Choroid plexus epithelial cell (primary cell): ENCODE data around the gene CYS1.
A peak's percentile ranks its signal among the peaks of the same experiment; 100 is the strongest.

Source experiments
- DNase-seq: peaks from one replicate; pipeline ENCODE4 v3.0.0-alpha.2; 2010; ENCODE audit warnings: low read depth
- H3K4me3 ChIP-seq: 2 replicates; pipeline ENCODE4 v1.5.1; 2011; ENCODE audit warnings: low read depth, mild to moderate bottlenecking, control low read depth, low read length, moderate library complexity
- TF ChIP-seq, protein P1 (sequence below): conservative IDR thresholded peaks from 2 replicates; pipeline ENCODE4 v1.5.1; 2011; ENCODE audit warnings: low read depth, mild to moderate bottlenecking, control low read depth, inconsistent platforms, low read length, moderate library complexity

The CYS1 gene

DNA sequence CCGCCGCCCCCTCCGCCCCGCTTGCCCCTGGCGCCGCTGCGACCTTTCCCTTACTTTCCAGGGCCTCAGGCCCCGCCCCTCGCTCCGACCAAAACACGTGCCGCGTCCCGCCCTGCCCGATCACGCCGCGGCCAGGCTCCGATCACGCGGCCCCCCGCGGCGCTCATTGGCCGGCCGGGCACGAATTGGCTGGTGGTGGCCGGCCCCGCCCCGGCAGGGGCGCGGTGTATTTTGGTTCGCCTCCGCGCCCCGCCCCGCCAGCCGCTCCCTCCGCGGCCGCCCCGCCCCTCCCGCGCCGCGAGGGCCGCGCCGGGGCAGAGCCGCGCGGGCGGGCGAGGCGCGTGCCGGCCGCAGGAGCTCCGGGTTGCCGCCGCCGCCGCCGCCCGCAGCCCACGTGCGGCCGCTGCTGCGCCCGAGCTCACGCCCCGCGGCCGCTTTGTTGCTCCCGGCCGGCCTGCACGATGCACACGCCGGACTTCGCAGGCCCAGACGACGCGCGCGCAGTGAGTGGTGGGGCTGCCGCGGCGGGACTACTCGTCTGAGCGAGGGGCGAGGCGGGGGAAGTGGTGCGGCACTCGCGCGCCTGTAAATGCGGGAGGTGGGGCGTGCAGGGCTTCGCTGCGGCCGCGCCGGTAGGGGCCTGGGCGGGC lies 36.8 kb downstream of the CYS1 start, which contains the start of gene KLF11:
Gene KLF11, plus strand, starts transcription at position 295 of the 650 bp plus-strand sequence. Its CDS starts 167 bp downstream, at position 462.
- peak within 1 kb of the TSS; percentile 71 for H3K4me3 ChIP-seq
- TF ChIP-seq, protein P1, sequence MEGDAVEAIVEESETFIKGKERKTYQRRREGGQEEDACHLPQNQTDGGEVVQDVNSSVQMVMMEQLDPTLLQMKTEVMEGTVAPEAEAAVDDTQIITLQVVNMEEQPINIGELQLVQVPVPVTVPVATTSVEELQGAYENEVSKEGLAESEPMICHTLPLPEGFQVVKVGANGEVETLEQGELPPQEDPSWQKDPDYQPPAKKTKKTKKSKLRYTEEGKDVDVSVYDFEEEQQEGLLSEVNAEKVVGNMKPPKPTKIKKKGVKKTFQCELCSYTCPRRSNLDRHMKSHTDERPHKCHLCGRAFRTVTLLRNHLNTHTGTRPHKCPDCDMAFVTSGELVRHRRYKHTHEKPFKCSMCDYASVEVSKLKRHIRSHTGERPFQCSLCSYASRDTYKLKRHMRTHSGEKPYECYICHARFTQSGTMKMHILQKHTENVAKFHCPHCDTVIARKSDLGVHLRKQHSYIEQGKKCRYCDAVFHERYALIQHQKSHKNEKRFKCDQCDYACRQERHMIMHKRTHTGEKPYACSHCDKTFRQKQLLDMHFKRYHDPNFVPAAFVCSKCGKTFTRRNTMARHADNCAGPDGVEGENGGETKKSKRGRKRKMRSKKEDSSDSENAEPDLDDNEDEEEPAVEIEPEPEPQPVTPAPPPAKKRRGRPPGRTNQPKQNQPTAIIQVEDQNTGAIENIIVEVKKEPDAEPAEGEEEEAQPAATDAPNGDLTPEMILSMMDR, result no peak
- peak; percentile 91 for DNase-seq

DNA sequence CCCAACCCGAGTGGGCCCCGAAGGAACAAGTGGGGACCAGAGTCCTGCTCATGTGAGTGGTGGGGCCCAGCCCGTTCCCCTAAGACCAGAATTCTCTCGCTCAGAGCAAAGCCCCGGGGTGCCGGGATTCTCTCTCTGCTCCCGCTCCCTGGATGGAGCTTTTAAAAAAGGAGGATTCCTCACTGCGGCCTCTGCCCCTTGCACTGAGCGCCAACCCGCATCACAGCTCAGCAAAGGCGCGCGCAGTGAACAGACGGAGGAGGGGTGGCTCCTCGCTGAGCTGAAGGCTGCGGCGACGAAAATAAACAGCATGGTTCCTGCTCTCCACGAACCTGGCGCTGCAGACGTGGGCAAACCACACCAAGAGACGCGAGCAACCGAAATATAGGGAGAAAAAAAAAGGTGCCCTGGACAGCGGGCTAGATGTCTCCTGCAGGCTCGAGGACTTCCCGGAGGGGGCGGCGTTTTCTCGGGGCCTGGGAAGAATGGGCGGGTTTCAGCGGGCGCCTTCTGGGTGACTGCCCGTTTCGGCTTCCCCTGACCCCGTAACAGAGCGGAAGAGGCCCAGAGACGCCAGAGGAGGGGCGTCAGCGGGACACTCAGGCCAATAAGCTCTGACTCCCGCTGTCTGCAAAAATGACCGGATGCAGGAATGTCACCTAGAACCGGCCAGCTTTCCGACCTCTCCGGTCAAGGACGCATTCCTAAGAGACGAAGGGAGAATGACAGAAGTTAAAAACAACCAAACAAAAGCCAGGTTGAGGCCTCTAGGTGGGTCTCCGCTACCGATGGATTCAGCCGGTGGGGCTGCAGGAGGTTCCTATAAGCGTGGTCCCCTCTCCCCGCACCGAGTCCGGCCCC lies 37.7 kb downstream of the CYS1 start:
- DNase-seq, result peak; percentile 80
- TF ChIP-seq, protein P1, result no peak
- peak overlapping the region; percentile 49 for H3K4me3 ChIP-seq

DNA sequence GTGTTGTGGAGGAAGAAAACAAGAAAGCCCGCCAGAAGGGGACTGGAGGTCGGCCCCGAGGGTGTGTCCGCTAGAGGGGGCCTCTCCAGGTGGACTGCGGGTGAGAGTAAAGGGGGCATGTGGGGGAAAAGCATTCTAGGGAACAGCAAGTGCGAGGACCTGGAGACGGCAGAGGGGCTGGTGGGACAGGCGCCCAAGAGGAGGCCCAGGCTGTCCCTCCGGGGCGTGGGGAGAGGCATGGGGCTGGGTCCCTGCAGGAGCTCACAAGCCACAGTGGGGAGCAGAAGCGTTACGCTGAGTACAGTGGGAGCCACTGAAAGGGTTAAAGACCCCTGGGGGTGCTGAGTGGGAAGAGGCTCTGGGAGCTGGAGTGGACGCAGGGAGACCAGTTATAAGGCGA lies 38.5 kb downstream of the CYS1 start:
- H3K4me3 ChIP-seq, result no peak overlapping the region
- TF ChIP-seq, protein P1, result no peak
- no peak for DNase-seq

DNA sequence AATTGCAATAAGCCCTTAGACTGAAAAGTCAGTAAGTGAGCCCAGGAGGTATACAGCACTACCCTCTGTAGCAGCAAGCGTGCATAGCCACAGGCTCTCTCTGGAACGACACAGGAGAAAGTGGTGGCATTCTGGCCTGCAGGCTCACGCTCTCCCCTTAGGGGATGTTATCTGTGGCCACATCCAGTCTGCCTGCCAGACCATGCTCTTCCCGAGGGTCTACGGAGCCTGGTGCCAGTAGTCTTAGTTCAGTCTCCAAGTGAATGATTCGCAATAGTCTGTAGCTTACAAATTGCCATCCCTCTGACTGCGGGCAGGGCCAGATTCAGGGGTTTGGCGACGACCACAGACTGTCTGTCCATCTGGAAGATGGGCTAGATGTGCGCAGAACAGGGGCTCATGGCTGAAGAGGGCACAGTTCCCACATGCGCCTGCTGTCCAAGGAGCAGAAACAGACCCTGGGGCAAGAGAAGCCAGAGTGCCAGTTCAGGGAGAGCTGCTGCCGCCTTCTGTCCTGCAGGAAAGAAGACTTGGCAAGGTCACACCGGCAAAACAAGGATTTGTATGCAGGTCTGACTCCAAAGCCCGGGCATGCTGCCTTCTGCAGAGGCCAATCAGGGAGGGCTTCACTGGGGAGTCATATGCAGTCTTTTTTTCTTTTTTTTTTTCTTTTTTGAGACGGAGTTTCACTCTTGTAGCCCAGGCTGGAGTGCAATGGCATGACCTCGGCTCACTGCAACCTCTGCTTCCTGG lies 40.4 kb downstream of the CYS1 start:
- TF ChIP-seq, protein P1, result no peak
- DNase-seq, result no peak
- H3K4me3 ChIP-seq, result no peak overlapping the region

DNA sequence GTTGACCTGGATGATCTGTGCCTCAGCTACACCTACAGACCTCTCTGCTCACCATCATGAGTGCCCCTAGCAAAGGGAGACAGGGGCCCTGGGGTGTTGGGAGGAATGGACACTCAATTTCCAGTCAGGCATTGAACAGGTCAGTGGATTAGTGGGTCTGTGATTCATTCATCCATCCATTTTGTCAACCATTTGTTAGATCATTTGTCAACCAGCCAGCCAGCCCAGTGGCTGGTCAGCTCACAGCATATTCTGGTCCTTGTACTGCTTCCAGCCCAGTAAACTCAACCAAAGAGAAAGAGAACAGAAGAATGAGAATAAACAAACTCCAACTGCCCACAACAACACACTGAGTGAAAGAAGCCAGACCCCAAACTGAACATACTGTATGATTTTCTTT lies 41.5 kb downstream of the CYS1 start:
- TF ChIP-seq, protein P1, result no peak

DNA sequence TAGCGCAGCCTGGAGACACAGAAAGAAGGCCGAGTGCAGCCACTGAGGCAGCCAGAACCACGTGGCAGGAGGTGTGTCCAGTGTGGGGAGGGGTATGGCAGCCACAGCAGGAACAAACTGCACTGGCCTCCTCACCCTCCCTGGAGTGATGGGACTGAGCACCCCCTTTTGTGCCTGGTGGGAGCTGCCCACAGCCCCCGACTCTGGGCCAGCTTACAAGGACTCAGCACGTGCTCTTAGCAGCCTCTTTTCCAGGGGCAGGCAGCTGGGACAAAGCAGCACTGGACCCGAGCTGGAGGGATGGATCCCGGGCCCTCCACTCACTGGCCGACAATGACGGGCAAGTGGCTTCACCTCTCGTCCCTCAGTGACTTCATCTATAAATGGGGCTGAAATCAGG lies 42.1 kb downstream of the CYS1 start:
- TF ChIP-seq, protein P1, result no peak
- DNase-seq, result no peak
- no peak overlapping the region for H3K4me3 ChIP-seq

More for the DNA sequence above, 41.5 kb downstream of the CYS1 start:
- no peak overlapping the region for H3K4me3 ChIP-seq
- no peak for DNase-seq
